HG03175 (cell line): ENCODE results near the gene LY6G5C.

ENCODE experiments used
- ATAC-seq: cut with Tn5 transposase; IDR thresholded peaks from one replicate; pipeline ENCODE4 v1.9.1; 2021; ENCODE audit warnings: mild to moderate bottlenecking, moderate library complexity; ENCODE audit not compliant: unreplicated experiment

Gene LY6G5C

DNA sequence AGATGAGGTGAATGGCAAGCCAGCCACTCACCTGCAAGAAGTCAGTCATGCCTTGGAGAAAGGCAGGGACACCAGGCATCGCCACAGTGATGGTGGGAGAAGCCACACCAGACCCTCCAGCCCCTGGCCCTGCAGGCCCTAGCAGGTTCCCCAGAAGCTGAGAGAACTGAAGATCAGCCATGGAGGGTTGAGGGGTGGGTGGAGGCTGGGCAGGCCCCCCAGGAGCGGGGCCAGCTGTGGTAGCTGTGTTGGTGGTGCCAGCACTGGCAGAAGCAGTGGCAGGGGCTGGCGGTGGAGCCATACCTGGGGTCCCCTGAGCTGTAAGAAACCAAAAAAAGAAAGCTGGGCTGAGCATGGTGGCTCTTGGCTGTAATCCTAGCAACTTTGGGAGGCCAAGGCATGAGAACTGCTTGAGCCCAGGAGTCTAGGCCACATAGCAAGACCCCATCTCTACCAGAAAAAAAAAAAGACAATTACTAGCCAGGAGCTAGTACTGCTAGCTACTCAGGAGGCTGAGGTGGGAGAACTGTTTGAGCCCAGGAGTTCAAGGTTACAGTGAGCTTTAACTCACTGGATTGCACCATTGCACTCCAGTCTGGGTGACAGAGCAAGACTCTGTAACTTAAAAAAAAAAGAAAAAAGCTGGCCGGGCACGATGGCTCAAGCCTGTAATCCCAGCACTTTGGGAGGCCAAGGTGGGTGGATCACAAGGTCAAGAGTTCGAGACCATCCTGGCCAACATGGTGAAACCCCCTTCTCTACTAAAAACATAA is 37.9 kb downstream of the LY6G5C start:
- ATAC-seq = no peak

DNA sequence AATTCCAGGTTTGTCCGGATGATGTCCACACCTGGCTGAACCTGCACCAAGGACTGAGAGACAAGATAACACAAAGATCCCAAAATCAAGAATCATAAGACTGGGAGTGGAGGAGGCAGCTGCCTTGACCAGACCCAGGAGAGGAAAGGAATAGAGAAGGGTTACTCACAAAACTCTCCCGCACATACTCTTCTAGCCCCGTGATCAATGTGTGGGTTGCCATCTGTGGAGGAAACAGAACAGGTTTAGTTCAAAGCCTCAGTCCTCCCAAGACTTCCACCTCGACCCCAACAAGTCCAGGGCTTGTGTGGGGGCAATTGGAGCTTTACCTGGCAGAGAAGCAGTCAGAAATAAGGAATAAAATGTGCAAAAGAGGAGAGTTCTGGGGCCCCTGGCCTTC is 39.5 kb downstream of the LY6G5C start:
- ATAC-seq = no peak

DNA sequence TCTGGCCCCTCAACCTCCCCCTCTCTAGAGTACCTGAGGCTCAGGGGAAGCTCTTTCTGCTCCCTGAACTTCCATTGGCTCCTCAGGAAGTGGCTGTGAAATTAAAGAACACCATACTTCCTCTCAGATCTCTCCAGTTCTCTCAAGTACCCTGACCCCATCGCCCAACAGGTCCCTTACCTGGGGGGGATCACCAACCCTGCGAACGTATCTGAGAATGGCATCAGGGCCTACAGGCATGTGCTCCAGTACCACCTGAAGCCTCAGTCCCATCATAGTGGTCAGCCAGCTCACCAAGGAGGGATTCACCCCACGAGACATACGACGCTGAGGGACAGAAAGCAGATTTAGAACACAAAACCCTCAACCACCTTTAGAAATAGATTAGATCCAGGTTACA is 40.3 kb downstream of the LY6G5C start:
- ATAC-seq = no peak

DNA sequence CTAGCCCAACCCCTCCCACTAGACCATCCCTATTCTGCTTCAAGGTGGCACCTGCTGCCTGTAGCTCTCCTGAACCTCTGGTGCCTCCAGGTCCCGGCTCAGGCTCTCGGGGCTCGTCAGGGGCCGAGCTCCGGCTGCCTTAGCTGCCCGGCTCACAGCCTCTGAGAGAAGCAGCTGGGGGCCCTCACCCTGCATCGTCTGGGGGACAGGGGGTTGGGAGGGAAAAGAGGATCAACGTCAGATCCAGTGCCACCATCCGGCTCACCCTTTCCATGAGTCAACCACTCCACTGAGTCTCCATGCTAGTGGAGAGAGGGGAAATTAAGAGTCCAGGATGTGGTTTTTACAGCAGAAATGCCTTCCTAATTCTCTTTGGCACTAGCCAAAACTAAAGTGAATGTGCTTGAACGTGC is 41.4 kb downstream of the LY6G5C start:
- no peak for ATAC-seq

DNA sequence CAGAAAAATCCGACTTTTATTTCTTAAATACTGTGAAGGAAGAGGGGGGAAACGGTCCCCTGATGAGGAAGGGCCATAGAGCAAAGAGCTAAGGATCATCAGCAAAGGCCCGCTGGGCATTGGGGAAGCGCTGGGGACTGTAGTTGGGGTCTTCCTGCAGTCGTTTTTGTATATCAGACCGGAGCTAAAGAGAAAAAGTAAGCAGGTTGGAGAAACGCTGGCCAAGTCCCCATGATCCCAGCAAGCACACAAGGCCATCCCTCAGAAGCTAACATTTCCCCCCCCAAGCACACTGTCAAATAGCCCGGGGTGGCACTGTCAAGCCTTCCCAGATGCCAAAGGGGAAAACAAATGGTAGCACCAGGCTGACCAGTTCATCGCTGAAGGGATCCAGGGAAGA is 41.8 kb downstream of the LY6G5C start:
- no peak for ATAC-seq

DNA sequence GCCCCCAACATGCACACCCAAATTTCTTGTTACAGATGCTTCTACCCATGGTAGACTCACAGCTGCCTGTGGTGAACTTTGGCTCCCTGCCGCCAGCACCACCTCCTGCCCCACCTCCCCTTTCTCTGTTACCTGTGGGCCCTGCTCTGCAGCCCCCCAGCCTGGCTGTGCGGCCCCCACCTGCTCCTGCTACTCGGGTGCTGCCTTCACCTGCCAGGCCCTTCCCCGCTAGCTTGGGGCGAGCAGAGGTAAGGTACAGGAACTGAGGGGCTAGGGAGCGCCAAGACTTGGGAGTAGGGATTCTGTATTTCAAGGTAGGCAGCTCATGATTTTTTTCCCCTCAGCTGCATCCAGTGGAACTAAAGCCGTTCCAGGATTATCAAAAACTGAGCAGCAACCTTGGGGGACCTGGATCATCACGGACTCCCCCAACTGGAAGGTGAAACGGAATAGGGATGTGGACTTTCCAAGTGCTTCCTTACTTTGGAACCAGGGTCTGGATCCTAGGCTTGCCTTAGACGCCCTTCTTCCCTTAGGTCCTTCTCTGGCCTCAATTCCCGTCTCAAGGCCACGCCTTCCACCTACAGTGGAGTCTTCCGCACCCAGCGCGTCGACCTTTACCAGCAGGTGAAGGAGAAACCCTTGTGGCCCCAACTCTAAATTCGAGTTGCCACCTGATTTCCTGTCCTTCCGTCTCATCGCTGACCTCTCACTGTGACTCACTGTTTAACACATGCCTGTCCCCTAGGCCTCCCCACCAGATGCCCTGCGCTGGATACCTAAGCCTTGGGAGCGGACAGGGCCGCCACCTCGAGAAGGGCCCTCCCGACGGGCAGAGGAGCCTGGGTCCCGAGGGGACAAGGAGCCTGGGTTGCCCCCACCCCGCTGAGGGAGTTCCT is 43.9 kb downstream of the LY6G5C start:
- no peak for ATAC-seq

DNA sequence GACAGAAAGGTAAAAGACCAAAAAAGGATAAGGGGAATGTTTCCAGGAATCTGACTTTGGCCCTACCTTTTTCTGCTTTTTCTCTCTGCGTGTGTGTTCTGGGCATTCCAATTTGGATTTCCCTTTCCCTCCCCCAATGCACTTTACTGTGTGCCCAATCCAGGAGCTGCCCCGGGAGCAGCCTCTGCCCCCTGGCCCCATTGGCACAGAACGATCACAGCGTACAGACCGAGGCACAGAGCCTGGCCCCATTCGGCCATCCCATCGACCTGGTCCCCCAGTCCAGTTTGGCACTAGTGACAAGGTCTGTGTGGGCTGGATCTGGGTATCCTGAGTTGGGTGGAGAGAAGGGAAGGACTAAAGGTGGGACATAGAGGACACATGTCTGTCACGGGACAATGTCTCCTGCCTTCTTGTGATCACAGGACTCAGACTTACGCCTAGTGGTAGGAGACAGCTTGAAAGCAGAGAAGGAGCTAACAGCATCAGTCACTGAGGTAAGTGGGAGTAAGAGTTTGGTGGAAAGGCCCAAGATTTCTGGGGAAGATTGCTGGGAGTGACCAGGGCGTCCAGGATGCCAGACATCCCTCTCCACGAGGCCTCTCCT is 45.8 kb downstream of the LY6G5C start:
- ATAC-seq = no peak

DNA sequence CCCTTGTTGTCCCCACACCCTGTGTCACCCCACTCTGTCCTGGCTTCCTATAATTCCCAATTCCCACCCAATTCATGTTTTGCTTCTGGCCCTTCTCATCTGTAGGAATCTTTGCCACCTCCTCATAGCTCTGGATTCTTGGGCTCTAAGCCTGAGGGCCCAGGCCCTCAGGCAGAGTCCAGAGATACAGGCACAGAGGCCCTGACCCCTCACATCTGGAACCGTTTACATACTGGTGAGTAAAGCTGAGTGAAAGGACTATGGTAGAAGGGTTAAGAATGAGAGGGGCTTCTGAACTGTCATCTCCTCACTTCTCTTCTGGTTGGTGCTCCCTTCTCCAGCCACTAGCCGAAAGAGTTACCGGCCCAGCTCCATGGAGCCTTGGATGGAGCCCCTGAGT is 46.7 kb downstream of the LY6G5C start:
- ATAC-seq = no peak

DNA sequence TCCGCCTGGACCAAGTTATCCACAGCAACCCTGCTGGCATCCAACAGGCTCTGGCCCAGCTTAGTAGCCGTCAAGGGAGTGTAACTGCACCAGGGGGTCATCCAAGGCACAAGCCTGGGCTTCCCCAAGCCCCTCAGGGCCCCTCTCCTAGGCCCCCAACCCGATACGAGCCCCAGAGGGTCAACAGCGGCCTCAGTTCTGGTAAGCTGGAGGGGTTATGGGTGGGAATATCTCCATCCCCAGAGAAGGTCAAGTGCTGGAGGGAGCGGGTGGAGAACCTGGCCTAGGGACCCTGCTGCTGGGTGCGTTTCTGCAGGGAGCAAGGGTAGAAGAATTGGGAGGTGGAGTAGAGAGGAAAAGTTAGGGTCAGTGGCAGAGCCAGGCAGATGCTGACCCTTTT is 47.4 kb downstream of the LY6G5C start:
- no peak for ATAC-seq

DNA sequence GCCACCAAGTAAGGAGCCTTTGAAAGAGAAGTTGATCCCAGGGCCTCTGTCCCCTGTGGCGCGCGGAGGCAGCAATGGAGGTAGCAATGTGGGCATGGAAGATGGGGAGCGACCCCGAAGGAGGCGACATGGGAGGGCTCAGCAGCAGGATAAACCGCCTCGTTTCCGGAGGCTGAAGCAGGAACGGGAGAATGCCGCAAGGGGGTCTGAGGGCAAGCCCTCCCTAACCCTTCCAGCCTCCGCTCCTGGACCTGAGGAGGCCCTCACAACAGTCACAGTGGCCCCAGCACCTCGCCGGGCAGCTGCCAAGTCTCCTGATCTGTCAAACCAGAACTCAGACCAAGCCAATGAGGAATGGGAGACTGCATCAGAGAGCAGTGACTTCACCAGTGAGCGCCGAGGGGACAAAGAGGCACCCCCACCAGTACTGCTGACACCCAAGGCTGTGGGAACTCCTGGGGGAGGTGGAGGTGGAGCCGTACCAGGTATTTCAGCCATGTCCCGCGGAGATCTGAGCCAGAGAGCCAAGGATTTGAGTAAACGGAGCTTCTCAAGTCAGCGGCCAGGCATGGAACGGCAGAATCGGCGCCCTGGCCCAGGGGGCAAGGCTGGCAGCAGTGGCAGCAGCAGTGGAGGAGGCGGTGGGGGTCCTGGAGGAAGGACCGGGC is 48.5 kb downstream of the LY6G5C start:
- ATAC-seq = no peak

DNA sequence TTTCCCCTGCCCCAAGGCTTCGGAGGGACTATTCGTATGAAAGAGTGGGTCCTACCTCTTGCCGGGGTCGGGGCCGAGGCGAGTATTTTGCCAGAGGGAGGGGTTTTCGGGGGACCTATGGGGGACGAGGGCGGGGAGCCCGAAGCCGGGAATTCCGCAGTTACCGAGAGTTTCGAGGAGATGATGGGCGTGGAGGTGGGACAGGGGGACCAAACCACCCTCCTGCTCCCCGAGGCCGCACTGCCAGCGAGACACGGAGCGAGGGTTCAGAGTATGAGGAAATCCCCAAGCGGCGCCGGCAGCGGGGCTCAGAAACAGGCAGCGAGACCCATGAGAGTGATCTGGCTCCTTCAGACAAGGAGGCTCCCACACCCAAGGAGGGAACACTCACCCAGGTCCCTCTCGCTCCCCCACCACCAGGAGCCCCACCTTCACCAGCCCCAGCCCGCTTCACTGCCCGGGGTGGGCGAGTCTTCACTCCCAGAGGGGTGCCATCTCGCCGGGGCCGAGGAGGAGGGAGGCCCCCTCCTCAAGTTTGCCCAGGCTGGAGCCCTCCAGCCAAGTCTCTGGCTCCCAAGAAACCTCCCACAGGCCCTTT is 49.1 kb downstream of the LY6G5C start:
- no peak for ATAC-seq

DNA sequence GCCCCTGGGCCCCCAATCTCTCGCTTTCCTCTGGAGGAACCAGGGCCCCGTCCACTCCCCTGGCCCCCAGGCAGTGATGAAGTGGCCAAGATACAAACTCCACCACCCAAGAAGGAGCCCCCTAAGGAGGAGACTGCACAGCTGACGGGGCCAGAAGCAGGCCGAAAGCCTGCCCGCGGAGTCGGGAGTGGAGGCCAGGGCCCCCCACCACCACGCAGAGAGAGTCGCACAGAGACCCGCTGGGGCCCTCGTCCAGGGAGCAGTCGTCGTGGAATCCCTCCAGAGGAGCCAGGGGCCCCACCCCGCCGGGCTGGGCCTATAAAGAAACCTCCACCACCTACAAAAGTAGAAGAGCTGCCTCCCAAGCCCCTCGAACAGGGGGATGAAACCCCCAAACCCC is 49.7 kb downstream of the LY6G5C start:
- ATAC-seq = no peak

DNA sequence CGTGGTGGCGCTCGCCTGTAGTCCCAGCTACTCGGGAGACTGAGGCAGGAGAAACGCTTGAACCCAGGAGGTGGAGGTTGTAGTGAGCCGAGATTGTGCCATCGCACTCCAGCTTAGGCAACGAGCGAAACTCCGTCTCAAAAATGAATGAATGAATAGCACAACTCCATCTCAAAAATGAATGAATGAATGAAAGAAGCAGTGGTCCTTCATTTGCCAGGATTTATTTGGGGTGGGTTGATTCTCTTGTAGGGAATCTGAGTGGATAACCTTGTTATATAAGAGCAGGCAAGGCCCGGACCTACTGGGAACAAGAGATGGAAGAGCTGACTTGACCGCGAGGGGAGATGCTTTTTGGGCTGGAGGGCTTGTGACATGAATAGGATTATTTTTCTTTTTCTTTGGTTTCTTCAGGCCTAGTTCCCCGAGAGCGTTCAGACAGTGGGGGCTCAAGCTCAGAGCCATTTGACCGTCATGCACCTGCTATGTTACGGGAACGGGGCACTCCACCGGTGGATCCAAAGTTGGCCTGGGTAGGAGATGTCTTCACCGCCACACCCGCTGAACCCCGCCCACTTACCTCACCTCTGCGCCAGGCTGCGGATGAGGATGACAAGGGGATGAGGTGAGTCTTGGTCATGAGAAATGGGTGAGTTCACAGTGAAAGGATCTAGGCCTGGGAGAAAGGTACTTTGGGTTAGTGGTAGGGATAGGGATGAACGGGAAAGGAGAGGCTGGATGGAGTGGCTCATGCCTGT is 50.5 kb downstream of the LY6G5C start:
- ATAC-seq = no peak

DNA sequence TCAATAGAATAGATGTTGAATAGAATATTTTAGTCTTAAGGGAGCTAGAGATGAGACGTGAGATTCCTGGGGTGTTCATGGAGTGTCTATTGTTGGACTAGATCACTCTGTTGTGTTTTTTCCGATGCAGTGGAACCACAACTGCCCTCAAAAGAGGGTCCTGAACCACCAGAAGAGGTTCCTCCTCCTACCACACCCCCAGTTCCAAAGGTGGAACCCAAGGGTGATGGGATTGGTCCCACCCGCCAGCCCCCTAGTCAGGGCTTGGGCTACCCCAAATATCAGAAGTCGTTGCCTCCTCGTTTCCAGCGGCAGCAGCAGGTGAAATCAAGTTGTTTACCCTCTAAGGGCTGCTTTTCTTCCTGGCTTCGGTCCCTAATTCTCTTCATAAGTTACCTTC is 51.9 kb downstream of the LY6G5C start:
- no peak for ATAC-seq

DNA sequence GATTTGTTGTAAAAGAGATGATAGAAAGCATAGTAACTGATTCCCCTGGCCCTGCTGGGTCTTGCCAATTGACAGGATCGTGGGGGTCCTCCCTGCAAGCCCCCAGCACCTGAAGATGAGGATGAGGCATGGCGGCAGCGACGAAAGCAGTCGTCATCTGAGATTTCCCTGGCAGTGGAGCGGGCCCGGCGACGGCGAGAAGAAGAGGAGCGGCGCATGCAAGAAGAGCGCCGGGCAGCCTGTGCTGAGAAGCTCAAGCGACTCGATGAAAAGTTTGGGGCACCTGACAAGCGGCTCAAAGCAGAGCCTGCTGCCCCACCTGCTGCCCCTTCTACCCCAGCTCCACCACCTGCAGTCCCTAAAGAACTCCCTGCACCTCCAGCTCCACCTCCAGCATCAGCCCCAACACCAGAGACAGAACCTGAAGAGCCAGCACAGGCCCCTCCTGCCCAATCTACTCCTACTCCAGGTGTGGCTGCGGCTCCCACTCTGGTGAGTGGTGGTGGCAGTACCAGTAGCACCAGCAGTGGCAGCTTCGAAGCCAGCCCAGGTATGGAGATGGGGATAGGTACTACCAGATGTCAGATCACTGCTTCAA is 53.1 kb downstream of the LY6G5C start:
- no peak for ATAC-seq

DNA sequence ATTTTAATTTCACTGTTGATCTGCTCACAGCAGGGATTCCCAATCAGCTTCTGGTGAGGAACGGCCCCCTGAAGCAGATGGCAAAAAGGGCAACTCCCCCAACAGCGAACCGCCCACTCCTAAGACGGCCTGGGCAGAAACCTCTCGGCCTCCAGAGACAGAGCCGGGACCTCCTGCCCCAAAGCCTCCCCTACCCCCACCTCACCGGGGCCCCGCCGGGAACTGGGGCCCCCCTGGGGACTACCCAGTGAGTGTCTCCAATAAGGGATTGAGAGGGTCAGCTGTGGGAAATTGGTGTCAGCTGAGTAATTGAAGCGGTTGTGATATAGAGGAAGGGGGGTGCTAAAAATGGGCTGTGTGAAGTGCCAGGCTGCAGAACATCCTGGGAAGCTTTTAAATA is 53.9 kb downstream of the LY6G5C start:
- no peak for ATAC-seq
